Thoracic aorta (tissue), 2 donors: ENCODE data around the gene CRTAC1. TPM values are rescaled to one million over a fixed set of nuclear protein-coding genes. Genes with fewer than 3 reads are reported as not detected.

Experiments used
- ATAC-seq: fragments of 150-250 bp; one replicate; pipeline ENCODE4 v1.8.0; 2017; ENCODE audit warnings: low read depth; ENCODE audit not compliant: insufficient number of reproducible peaks, low FRiP score
- DNase-seq: peaks from one replicate; pipeline ENCODE4 v3.0.0-alpha.2; 2020; ENCODE audit warnings: low spot score
- H3K27ac ChIP-seq, 2 donors: fragments of 200-600 bp; sonication (generic); 1 replicate in 1 of 2; 2 replicates in 1 of 2; pipeline ENCODE4 v1.5.1; 2016; ENCODE audit warnings: mild to moderate bottlenecking in 2 of 2, moderate library complexity in 2 of 2
- H3K27me3 ChIP-seq: fragments of 200-600 bp; sonication (generic); replicated peaks from 2 replicates; pipeline ENCODE4 v1.6.0; 2016; ENCODE audit warnings: mild to moderate bottlenecking; ENCODE audit not compliant: insufficient read depth
- H3K36me3 ChIP-seq: fragments of 200-600 bp; sonication (generic); one replicate; pipeline ENCODE4 v1.5.1; 2016
- H3K4me1 ChIP-seq, 2 donors: fragments of 200-600 bp; sonication (generic); 1 replicate in 1 of 2; 2 replicates in 1 of 2; pipeline versions ENCODE4 v1.5.1 to v1.6.0; 2016; ENCODE audit warnings: low read depth in 2 of 2, mild to moderate bottlenecking in 1 of 2; ENCODE audit not compliant: control insufficient read depth in 1 of 2
- H3K4me3 ChIP-seq: fragments of 200-600 bp; sonication (generic); 2 replicates; pipeline ENCODE4 v1.5.1; 2016; ENCODE audit warnings: mild to moderate bottlenecking
- H3K9me3 ChIP-seq: fragments of 200-600 bp; sonication (generic); 2 replicates; pipeline ENCODE4 v1.5.1; 2016
- CTCF ChIP-seq: fragments of 200-600 bp; sonication (generic); IDR thresholded peaks from one replicate; pipeline ENCODE4 v1.5.1; 2019; ENCODE audit warnings: antibody characterized with exemption
- total RNA-seq, 2 donors: library from RNA; depleted of rRNA; stranded (reverse); fragments of >200 nt; gene quantifications; one replicate each; pipeline versions ENCODE4 v1.1.0 to v1.2.3, GENCODE V29; 2016

Gene CRTAC1
- total RNA-seq, 2 donors from 2014 or later = 4.3 to 5.2 TPM

GRCh38 chr10:97892939-97893338 lies 137.5 kb downstream of the CRTAC1 start:
- no peaks in the 10 kb centered on the region for H3K9me3 ChIP-seq
- H3K4me3 ChIP-seq = no peak overlapping the region
- H3K27me3 ChIP-seq = no peaks in the 10 kb centered on the region
- peaks cover 0 to 4% of the 10 kb centered on the region in 2 donors for H3K4me1 ChIP-seq
- H3K36me3 ChIP-seq = no peaks in the 10 kb centered on the region
- no peak for TF ChIP-seq CTCF
- ATAC-seq (no peak), DNase-seq (no peak)
- H3K27ac ChIP-seq = no peak overlapping the region

GRCh38 chr10:97892506-97892905 lies 137.9 kb downstream of the CRTAC1 start:
- DNase-seq (no peak), ATAC-seq (no peak)
- Histone ChIP-seq H3K36me3 (no peaks in the 10 kb centered on the region), H3K9me3 (no peaks in the 10 kb centered on the region), H3K4me3 (no peak overlapping the region), H3K27ac (no peak overlapping the region), H3K27me3 (no peaks in the 10 kb centered on the region), H3K4me1 (peaks cover 0 to 4% of the 10 kb centered on the region in 2 donors)
- no peak for TF ChIP-seq CTCF

- Histone ChIP-seq H3K36me3 (no peaks in the 10 kb centered on the region), H3K9me3 (no peaks in the 10 kb centered on the region), H3K27me3 (no peaks in the 10 kb centered on the region), H3K4me1 (peaks cover 0 to 4% of the 10 kb centered on the region in 2 donors), H3K27ac (no peak overlapping the region), H3K4me3 (no peak overlapping the region)
- ATAC-seq = no peak
- DNase-seq = no peak
- TF ChIP-seq CTCF = no peak
These were observed 138.8 kb downstream of the CRTAC1 start for GRCh38 chr10:97891497-97892167.

- peaks cover 0 to 4% of the 10 kb centered on the region in 2 donors for H3K4me1 ChIP-seq
- DNase-seq (no peak), ATAC-seq (no peak)
- no peak overlapping the region for H3K27ac ChIP-seq
- H3K9me3 ChIP-seq = no peaks in the 10 kb centered on the region
- no peaks in the 10 kb centered on the region for H3K36me3 ChIP-seq
- H3K27me3 ChIP-seq = no peaks in the 10 kb centered on the region
- no peak overlapping the region for H3K4me3 ChIP-seq
- TF ChIP-seq CTCF = no peak
These were observed 140.8 kb downstream of the CRTAC1 start for GRCh38 chr10:97889461-97890265.

GRCh38 chr10:97888641-97889262 lies 141.7 kb downstream of the CRTAC1 start:
- ATAC-seq (no peak), DNase-seq (no peak)
- Histone ChIP-seq H3K9me3 (no peaks in the 10 kb centered on the region), H3K36me3 (no peaks in the 10 kb centered on the region), H3K27me3 (no peaks in the 10 kb centered on the region), H3K4me1 (peaks cover 0 to 4% of the 10 kb centered on the region in 2 donors), H3K27ac (no peak overlapping the region), H3K4me3 (no peak overlapping the region)
- TF ChIP-seq CTCF = no peak
